Activated CD4-positive, alpha-beta T cell treated with anti-CD3 and anti-CD28 coated beads for 1 hour (primary cell): ENCODE results near the gene LIN28B.

ENCODE experiments used
- DNase-seq: peaks from one replicate; pipeline ENCODE4 v3.0.0-alpha.2; 2020

LIN28B gene

GRCh38 chr6:105116150-105116549 is 159.2 kb downstream of the LIN28B start:
- no peak for DNase-seq

GRCh38 chr6:105120570-105120969 is 163.7 kb downstream of the LIN28B start:
- no peak for DNase-seq

- DNase-seq: no peak
Measured at GRCh38 chr6:105121981-105122380, 165.1 kb downstream of the LIN28B start.

GRCh38 chr6:105122717-105123116 is 165.8 kb downstream of the LIN28B start:
- no peak for DNase-seq
